Measurements from ENCODE around the gene SLC5A8.

SLC5A8 gene

GRCh38 chr12:101229841-101230241, 19.8 kb upstream of the SLC5A8 start:
- no peak overlapping the region for H3K27ac ChIP-seq (ENCODE audit: low read depth in 2 of 2, low read length in 2 of 2)
- H3K4me3 ChIP-seq (ENCODE audit: low read length in 2 of 2) = no peak overlapping the region
- no peaks in the 10 kb centered on the region for H3K9me3 ChIP-seq (ENCODE audit: control insufficient read depth in 2 of 2, low read length in 2 of 2)
- no peak overlapping the region for H3K9ac ChIP-seq (ENCODE audit: low read depth in 1 of 2, low read length in 2 of 2)
- no peaks in the 10 kb centered on the region for H3K27me3 ChIP-seq (ENCODE audit: control insufficient read depth in 2 of 2, insufficient read depth in 2 of 2, low read length in 2 of 2)
- no peaks in the 10 kb centered on the region for H3K4me1 ChIP-seq (ENCODE audit: control insufficient read depth in 2 of 2, insufficient read depth in 2 of 2, low read length in 2 of 2)
- H3K36me3 ChIP-seq (ENCODE audit: control insufficient read depth in 2 of 2, insufficient read depth in 2 of 2, low read length in 2 of 2) = no peaks in the 10 kb centered on the region

GRCh38 chr12:101221301-101221700, 11.3 kb upstream of the SLC5A8 start:
- H3K9me3 ChIP-seq (ENCODE audit: control insufficient read depth in 2 of 2, low read length in 2 of 2) = no peaks in the 10 kb centered on the region
- no peak overlapping the region for H3K9ac ChIP-seq (ENCODE audit: low read depth in 1 of 2, low read length in 2 of 2)
- no peak overlapping the region for H3K4me3 ChIP-seq (ENCODE audit: low read length in 2 of 2)
- no peak overlapping the region for H3K27ac ChIP-seq (ENCODE audit: low read depth in 2 of 2, low read length in 2 of 2)
- no peaks in the 10 kb centered on the region for H3K36me3 ChIP-seq (ENCODE audit: control insufficient read depth in 2 of 2, insufficient read depth in 2 of 2, low read length in 2 of 2)
- no peaks in the 10 kb centered on the region for H3K4me1 ChIP-seq (ENCODE audit: control insufficient read depth in 2 of 2, insufficient read depth in 2 of 2, low read length in 2 of 2)
- no peaks in the 10 kb centered on the region for H3K27me3 ChIP-seq (ENCODE audit: control insufficient read depth in 2 of 2, insufficient read depth in 2 of 2, low read length in 2 of 2)

GRCh38 chr12:101216810-101217209, 6.8 kb upstream of the SLC5A8 start:
- Histone ChIP-seq H3K4me1 (ENCODE audit: control insufficient read depth in 2 of 2, insufficient read depth in 2 of 2, low read length in 2 of 2) (no peaks in the 10 kb centered on the region), H3K4me3 (ENCODE audit: low read length in 2 of 2) (no peak overlapping the region), H3K9ac (ENCODE audit: low read depth in 1 of 2, low read length in 2 of 2) (no peak overlapping the region), H3K9me3 (ENCODE audit: control insufficient read depth in 2 of 2, low read length in 2 of 2) (peaks cover 0 to 4% of the 10 kb centered on the region in 2 donors), H3K27ac (ENCODE audit: low read depth in 2 of 2, low read length in 2 of 2) (no peak overlapping the region), H3K36me3 (ENCODE audit: control insufficient read depth in 2 of 2, insufficient read depth in 2 of 2, low read length in 2 of 2) (no peaks in the 10 kb centered on the region), H3K27me3 (ENCODE audit: control insufficient read depth in 2 of 2, insufficient read depth in 2 of 2, low read length in 2 of 2) (peaks cover 0 to 4% of the 10 kb centered on the region in 2 donors)

GRCh38 chr12:101207086-101207780, 2.8 kb downstream of the SLC5A8 start:
- H3K4me1 ChIP-seq (ENCODE audit: control insufficient read depth in 2 of 2, insufficient read depth in 2 of 2, low read length in 2 of 2) = no peaks in the 10 kb centered on the region
- H3K27ac ChIP-seq (ENCODE audit: low read depth in 2 of 2, low read length in 2 of 2) = no peak overlapping the region
- no peak overlapping the region for H3K4me3 ChIP-seq (ENCODE audit: low read length in 2 of 2)
- peaks cover 5 to 14% of the 10 kb centered on the region in 2 donors for H3K27me3 ChIP-seq (ENCODE audit: control insufficient read depth in 2 of 2, insufficient read depth in 2 of 2, low read length in 2 of 2)
- H3K9me3 ChIP-seq (ENCODE audit: control insufficient read depth in 2 of 2, low read length in 2 of 2) = no peaks in the 10 kb centered on the region
- no peaks in the 10 kb centered on the region for H3K36me3 ChIP-seq (ENCODE audit: control insufficient read depth in 2 of 2, insufficient read depth in 2 of 2, low read length in 2 of 2)
- H3K9ac ChIP-seq (ENCODE audit: low read depth in 1 of 2, low read length in 2 of 2) = no peak overlapping the region

GRCh38 chr12:101204602-101205304, 5.3 kb downstream of the SLC5A8 start:
- peaks cover 4 to 11% of the 10 kb centered on the region in 2 donors for H3K27me3 ChIP-seq (ENCODE audit: control insufficient read depth in 2 of 2, insufficient read depth in 2 of 2, low read length in 2 of 2)
- no peak overlapping the region for H3K4me3 ChIP-seq (ENCODE audit: low read length in 2 of 2)
- no peak overlapping the region for H3K9ac ChIP-seq (ENCODE audit: low read depth in 1 of 2, low read length in 2 of 2)
- no peaks in the 10 kb centered on the region for H3K36me3 ChIP-seq (ENCODE audit: control insufficient read depth in 2 of 2, insufficient read depth in 2 of 2, low read length in 2 of 2)
- H3K27ac ChIP-seq (ENCODE audit: low read depth in 2 of 2, low read length in 2 of 2) = no peak overlapping the region
- no peaks in the 10 kb centered on the region for H3K9me3 ChIP-seq (ENCODE audit: control insufficient read depth in 2 of 2, low read length in 2 of 2)
- H3K4me1 ChIP-seq (ENCODE audit: control insufficient read depth in 2 of 2, insufficient read depth in 2 of 2, low read length in 2 of 2) = peaks cover 0 to 2% of the 10 kb centered on the region in 2 donors

- H3K9ac ChIP-seq (ENCODE audit: low read depth in 1 of 2, low read length in 2 of 2) = no peak overlapping the region
- H3K4me3 ChIP-seq (ENCODE audit: low read length in 2 of 2) = no peak overlapping the region
- H3K36me3 ChIP-seq (ENCODE audit: control insufficient read depth in 2 of 2, insufficient read depth in 2 of 2, low read length in 2 of 2) = no peaks in the 10 kb centered on the region
- H3K27me3 ChIP-seq (ENCODE audit: control insufficient read depth in 2 of 2, insufficient read depth in 2 of 2, low read length in 2 of 2) = no peaks in the 10 kb centered on the region
- no peak overlapping the region for H3K27ac ChIP-seq (ENCODE audit: low read depth in 2 of 2, low read length in 2 of 2)
- H3K9me3 ChIP-seq (ENCODE audit: control insufficient read depth in 2 of 2, low read length in 2 of 2) = no peaks in the 10 kb centered on the region
- peaks cover 0 to 2% of the 10 kb centered on the region in 2 donors for H3K4me1 ChIP-seq (ENCODE audit: control insufficient read depth in 2 of 2, insufficient read depth in 2 of 2, low read length in 2 of 2)
These were observed 9.2 kb downstream of the SLC5A8 start for GRCh38 chr12:101200824-101201223.

GRCh38 chr12:101200145-101200544, 9.9 kb downstream of the SLC5A8 start:
- Histone ChIP-seq H3K9me3 (ENCODE audit: control insufficient read depth in 2 of 2, low read length in 2 of 2) (no peaks in the 10 kb centered on the region), H3K27ac (ENCODE audit: low read depth in 2 of 2, low read length in 2 of 2) (no peak overlapping the region), H3K9ac (ENCODE audit: low read depth in 1 of 2, low read length in 2 of 2) (no peak overlapping the region), H3K4me1 (ENCODE audit: control insufficient read depth in 2 of 2, insufficient read depth in 2 of 2, low read length in 2 of 2) (peaks cover 0 to 2% of the 10 kb centered on the region in 2 donors), H3K27me3 (ENCODE audit: control insufficient read depth in 2 of 2, insufficient read depth in 2 of 2, low read length in 2 of 2) (no peaks in the 10 kb centered on the region), H3K4me3 (ENCODE audit: low read length in 2 of 2) (no peak overlapping the region), H3K36me3 (ENCODE audit: control insufficient read depth in 2 of 2, insufficient read depth in 2 of 2, low read length in 2 of 2) (no peaks in the 10 kb centered on the region)

- H3K9me3 ChIP-seq (ENCODE audit: control insufficient read depth in 2 of 2, low read length in 2 of 2) = no peaks in the 10 kb centered on the region
- no peak overlapping the region for H3K27ac ChIP-seq (ENCODE audit: low read depth in 2 of 2, low read length in 2 of 2)
- H3K4me3 ChIP-seq (ENCODE audit: low read length in 2 of 2) = no peak overlapping the region
- H3K9ac ChIP-seq (ENCODE audit: low read depth in 1 of 2, low read length in 2 of 2) = no peak overlapping the region
- H3K4me1 ChIP-seq (ENCODE audit: control insufficient read depth in 2 of 2, insufficient read depth in 2 of 2, low read length in 2 of 2) = no peaks in the 10 kb centered on the region
- no peaks in the 10 kb centered on the region for H3K27me3 ChIP-seq (ENCODE audit: control insufficient read depth in 2 of 2, insufficient read depth in 2 of 2, low read length in 2 of 2)
- H3K36me3 ChIP-seq (ENCODE audit: control insufficient read depth in 2 of 2, insufficient read depth in 2 of 2, low read length in 2 of 2) = no peaks in the 10 kb centered on the region
These were observed 23.7 kb downstream of the SLC5A8 start for GRCh38 chr12:101186291-101186690.

GRCh38 chr12:101181776-101182175, 28.3 kb downstream of the SLC5A8 start:
- Histone ChIP-seq H3K4me3 (ENCODE audit: low read length in 2 of 2) (no peak overlapping the region), H3K9ac (ENCODE audit: low read depth in 1 of 2, low read length in 2 of 2) (no peak overlapping the region), H3K27ac (ENCODE audit: low read depth in 2 of 2, low read length in 2 of 2) (no peak overlapping the region), H3K4me1 (ENCODE audit: control insufficient read depth in 2 of 2, insufficient read depth in 2 of 2, low read length in 2 of 2) (no peaks in the 10 kb centered on the region), H3K9me3 (ENCODE audit: control insufficient read depth in 2 of 2, low read length in 2 of 2) (no peaks in the 10 kb centered on the region), H3K27me3 (ENCODE audit: control insufficient read depth in 2 of 2, insufficient read depth in 2 of 2, low read length in 2 of 2) (no peaks in the 10 kb centered on the region), H3K36me3 (ENCODE audit: control insufficient read depth in 2 of 2, insufficient read depth in 2 of 2, low read length in 2 of 2) (no peaks in the 10 kb centered on the region)

GRCh38 chr12:101174541-101174940, 35.5 kb downstream of the SLC5A8 start:
- Histone ChIP-seq H3K27me3 (ENCODE audit: control insufficient read depth in 2 of 2, insufficient read depth in 2 of 2, low read length in 2 of 2) (no peaks in the 10 kb centered on the region), H3K9me3 (ENCODE audit: control insufficient read depth in 2 of 2, low read length in 2 of 2) (no peaks in the 10 kb centered on the region), H3K9ac (ENCODE audit: low read depth in 1 of 2, low read length in 2 of 2) (no peak overlapping the region), H3K4me1 (ENCODE audit: control insufficient read depth in 2 of 2, insufficient read depth in 2 of 2, low read length in 2 of 2) (peaks cover 0 to 4% of the 10 kb centered on the region in 2 donors), H3K4me3 (ENCODE audit: low read length in 2 of 2) (no peak overlapping the region), H3K27ac (ENCODE audit: low read depth in 2 of 2, low read length in 2 of 2) (no peak overlapping the region), H3K36me3 (ENCODE audit: control insufficient read depth in 2 of 2, insufficient read depth in 2 of 2, low read length in 2 of 2) (no peaks in the 10 kb centered on the region)
